GM18867 (cell line): ENCODE measurements around the gene FBXL5.
A peak's percentile ranks its signal among the peaks of the same experiment; 100 is the strongest.

ENCODE experiments used
- ATAC-seq: cut with Tn5 transposase; IDR thresholded peaks from one replicate; pipeline ENCODE4 v1.9.1; 2021; ENCODE audit warnings: mild to moderate bottlenecking, moderate library complexity; ENCODE audit not compliant: unreplicated experiment

The FBXL5 gene

GRCh38 chr4:15655223-15656037 is at the start of gene FBXL5:
Gene FBXL5 (minus strand): TSS chr4:15655357. CDS start chr4:15655287, 70 bp downstream.
- peak; percentile 73 for ATAC-seq

GRCh38 chr4:15704129-15704528 is 49.0 kb upstream of the FBXL5 start:
- ATAC-seq: no peak

GRCh38 chr4:15703439-15703838 is 48.3 kb upstream of the FBXL5 start:
- ATAC-seq: no peak

- peak; percentile 67 for ATAC-seq
Observed at GRCh38 chr4:15702941-15703403, 47.8 kb upstream of the FBXL5 start, which contains the start of gene BST1. Gene BST1 (plus strand): TSS chr4:15703065. CDS start chr4:15703145, 80 bp downstream.

GRCh38 chr4:15696866-15697265 is 41.7 kb upstream of the FBXL5 start:
- ATAC-seq: no peak

- ATAC-seq: no peak
Observed at GRCh38 chr4:15695729-15696128, 40.6 kb upstream of the FBXL5 start.

- no peak for ATAC-seq
Observed at GRCh38 chr4:15695240-15695699, 40.1 kb upstream of the FBXL5 start.

GRCh38 chr4:15694431-15694830 is 39.3 kb upstream of the FBXL5 start:
- no peak for ATAC-seq

- ATAC-seq: no peak
Observed at GRCh38 chr4:15692602-15693001, 37.4 kb upstream of the FBXL5 start.

GRCh38 chr4:15691346-15692135 is 36.4 kb upstream of the FBXL5 start:
- ATAC-seq: no peak

GRCh38 chr4:15690020-15690809 is 35.1 kb upstream of the FBXL5 start:
- ATAC-seq: no peak

- ATAC-seq: no peak
Observed at GRCh38 chr4:15689540-15689939, 34.4 kb upstream of the FBXL5 start.

- ATAC-seq: no peak
Observed at GRCh38 chr4:15688051-15688450, 32.9 kb upstream of the FBXL5 start.

GRCh38 chr4:15684498-15684897 is 29.3 kb upstream of the FBXL5 start:
- no peak for ATAC-seq

GRCh38 chr4:15683143-15683495 is 28.0 kb upstream of the FBXL5 start:
- no peak for ATAC-seq

- peak; percentile 8 for ATAC-seq
Observed at GRCh38 chr4:15682242-15683142, 27.3 kb upstream of the FBXL5 start.

- ATAC-seq: peak; percentile 93
Observed at GRCh38 chr4:15681372-15682241, 26.4 kb upstream of the FBXL5 start, which contains the start of gene FAM200B. Gene FAM200B (plus strand): TSS chr4:15681827. CDS start chr4:15686978, 5,151 bp downstream.

- no peak for ATAC-seq
Observed at GRCh38 chr4:15681067-15681371, 25.9 kb upstream of the FBXL5 start.

GRCh38 chr4:15677507-15677988 is 22.4 kb upstream of the FBXL5 start:
- no peak for ATAC-seq
